Measurements from ENCODE around the gene MRPS9.

MRPS9 gene

GRCh38 chr2:105037572-105038382 lies at the start of gene MRPS9:
Gene MRPS9, plus strand, starts transcription at chr2:105038069. Its CDS starts 24 bp downstream, at chr2:105038093.
- Histone ChIP-seq H3K27me3 (ENCODE audit: control insufficient read depth, insufficient read depth, low read length) (no peaks in the 10 kb centered on the region), H3K4me1 (ENCODE audit: control insufficient read depth, insufficient read depth, low read length) (peaks cover 34% of the 10 kb centered on the region), H3K9me3 (ENCODE audit: control insufficient read depth, insufficient read depth, low read length) (no peaks in the 10 kb centered on the region), H3K4me3 (ENCODE audit: low read depth, low read length) (peak within 1 kb of the TSS; percentile 94), H3K9ac (ENCODE audit: low read depth, low read length) (peak within 1 kb of the TSS; percentile 95), H3K27ac (ENCODE audit: low read depth, low read length) (peak within 1 kb of the TSS; percentile 97), H3K36me3 (ENCODE audit: control insufficient read depth, insufficient read depth, low read length) (peaks cover 7% of the 10 kb centered on the region; the same call in 1 of the 2 replicates)

GRCh38 chr2:105005181-105005951 lies 32.5 kb upstream of the MRPS9 start:
- H3K4me3 ChIP-seq (ENCODE audit: low read depth, low read length), result no peak overlapping the region
- peak overlapping the region; percentile 81 for H3K27ac ChIP-seq (ENCODE audit: low read depth, low read length)
- peaks cover 9% of the 10 kb centered on the region for H3K4me1 ChIP-seq (ENCODE audit: control insufficient read depth, insufficient read depth, low read length)
- no peaks in the 10 kb centered on the region for H3K27me3 ChIP-seq (ENCODE audit: control insufficient read depth, insufficient read depth, low read length)
- no peaks in the 10 kb centered on the region for H3K36me3 ChIP-seq (ENCODE audit: control insufficient read depth, insufficient read depth, low read length)
- H3K9me3 ChIP-seq (ENCODE audit: control insufficient read depth, insufficient read depth, low read length), result peaks cover 16% of the 10 kb centered on the region
- H3K9ac ChIP-seq (ENCODE audit: low read depth, low read length), result no peak overlapping the region

- Histone ChIP-seq H3K27ac (ENCODE audit: low read depth, low read length) (no peak overlapping the region), H3K27me3 (ENCODE audit: control insufficient read depth, insufficient read depth, low read length) (no peaks in the 10 kb centered on the region)
Measured at GRCh38 chr2:105007367-105007766, 30.5 kb upstream of the MRPS9 start.

GRCh38 chr2:105032476-105032875 lies 5.4 kb upstream of the MRPS9 start:
- Histone ChIP-seq H3K27ac (ENCODE audit: low read depth, low read length) (no peak overlapping the region), H3K9me3 (ENCODE audit: control insufficient read depth, insufficient read depth, low read length) (no peaks in the 10 kb centered on the region), H3K27me3 (ENCODE audit: control insufficient read depth, insufficient read depth, low read length) (no peaks in the 10 kb centered on the region), H3K4me3 (ENCODE audit: low read depth, low read length) (no peak overlapping the region), H3K9ac (ENCODE audit: low read depth, low read length) (no peak overlapping the region), H3K4me1 (ENCODE audit: control insufficient read depth, insufficient read depth, low read length) (0 out of 2 replicates have a peak, but pooled peaks cover 4% of the 10 kb centered on the region), H3K36me3 (ENCODE audit: control insufficient read depth, insufficient read depth, low read length) (no peaks in the 10 kb centered on the region)

More at GRCh38 chr2:105007367-105007766, 30.5 kb upstream of the MRPS9 start:
- Histone ChIP-seq H3K36me3 (ENCODE audit: control insufficient read depth, insufficient read depth, low read length) (no peaks in the 10 kb centered on the region), H3K9me3 (ENCODE audit: control insufficient read depth, insufficient read depth, low read length) (peaks cover 16% of the 10 kb centered on the region), H3K4me3 (ENCODE audit: low read depth, low read length) (no peak overlapping the region), H3K9ac (ENCODE audit: low read depth, low read length) (no peak overlapping the region), H3K4me1 (ENCODE audit: control insufficient read depth, insufficient read depth, low read length) (peaks cover 9% of the 10 kb centered on the region)

- H3K27me3 ChIP-seq (ENCODE audit: control insufficient read depth, insufficient read depth, low read length), result no peaks in the 10 kb centered on the region
- H3K27ac ChIP-seq (ENCODE audit: low read depth, low read length), result no peak overlapping the region
- H3K36me3 ChIP-seq (ENCODE audit: control insufficient read depth, insufficient read depth, low read length), result no peaks in the 10 kb centered on the region
- H3K4me1 ChIP-seq (ENCODE audit: control insufficient read depth, insufficient read depth, low read length), result peaks cover 7% of the 10 kb centered on the region; the same call in 1 of the 2 replicates
- H3K4me3 ChIP-seq (ENCODE audit: low read depth, low read length), result no peak overlapping the region
- no peak overlapping the region for H3K9ac ChIP-seq (ENCODE audit: low read depth, low read length)
- H3K9me3 ChIP-seq (ENCODE audit: control insufficient read depth, insufficient read depth, low read length), result no peaks in the 10 kb centered on the region
Measured at GRCh38 chr2:105034170-105034569, 3.7 kb upstream of the MRPS9 start.

GRCh38 chr2:105038383-105039061 lies 653 bp downstream of the MRPS9 start:
- Histone ChIP-seq H3K4me3 (ENCODE audit: low read depth, low read length) (peak overlapping the region; percentile 94), H3K9ac (ENCODE audit: low read depth, low read length) (peak overlapping the region; percentile 95), H3K4me1 (ENCODE audit: control insufficient read depth, insufficient read depth, low read length) (peaks cover 34% of the 10 kb centered on the region), H3K36me3 (ENCODE audit: control insufficient read depth, insufficient read depth, low read length) (peaks cover 7% of the 10 kb centered on the region; the same call in 1 of the 2 replicates), H3K27me3 (ENCODE audit: control insufficient read depth, insufficient read depth, low read length) (no peaks in the 10 kb centered on the region), H3K27ac (ENCODE audit: low read depth, low read length) (peak overlapping the region; percentile 97), H3K9me3 (ENCODE audit: control insufficient read depth, insufficient read depth, low read length) (no peaks in the 10 kb centered on the region)

- H3K27ac ChIP-seq (ENCODE audit: low read depth, low read length), result no peak overlapping the region
- H3K36me3 ChIP-seq (ENCODE audit: control insufficient read depth, insufficient read depth, low read length), result peaks cover 7% of the 10 kb centered on the region; the same call in 1 of the 2 replicates
- H3K4me1 ChIP-seq (ENCODE audit: control insufficient read depth, insufficient read depth, low read length), result peaks cover 34% of the 10 kb centered on the region
- no peak overlapping the region; the same call in 1 of the 2 replicates for H3K4me3 ChIP-seq (ENCODE audit: low read depth, low read length)
- H3K9ac ChIP-seq (ENCODE audit: low read depth, low read length), result no peak overlapping the region
- no peaks in the 10 kb centered on the region for H3K9me3 ChIP-seq (ENCODE audit: control insufficient read depth, insufficient read depth, low read length)
- no peaks in the 10 kb centered on the region for H3K27me3 ChIP-seq (ENCODE audit: control insufficient read depth, insufficient read depth, low read length)
Measured at GRCh38 chr2:105039559-105039958, 1.7 kb downstream of the MRPS9 start.

GRCh38 chr2:105042189-105042588 lies 4.3 kb downstream of the MRPS9 start:
- Histone ChIP-seq H3K9me3 (ENCODE audit: control insufficient read depth, insufficient read depth, low read length) (no peaks in the 10 kb centered on the region), H3K4me3 (ENCODE audit: low read depth, low read length) (no peak overlapping the region), H3K9ac (ENCODE audit: low read depth, low read length) (no peak overlapping the region), H3K27me3 (ENCODE audit: control insufficient read depth, insufficient read depth, low read length) (no peaks in the 10 kb centered on the region), H3K36me3 (ENCODE audit: control insufficient read depth, insufficient read depth, low read length) (peaks cover 9% of the 10 kb centered on the region; the same call in 1 of the 2 replicates), H3K27ac (ENCODE audit: low read depth, low read length) (peak overlapping the region; percentile 49), H3K4me1 (ENCODE audit: control insufficient read depth, insufficient read depth, low read length) (peaks cover 30% of the 10 kb centered on the region)

- Histone ChIP-seq H3K36me3 (ENCODE audit: control insufficient read depth, insufficient read depth, low read length) (peaks cover 34% of the 10 kb centered on the region), H3K4me1 (ENCODE audit: control insufficient read depth, insufficient read depth, low read length) (no peaks in the 10 kb centered on the region), H3K4me3 (ENCODE audit: low read depth, low read length) (no peak overlapping the region), H3K9ac (ENCODE audit: low read depth, low read length) (no peak overlapping the region), H3K9me3 (ENCODE audit: control insufficient read depth, insufficient read depth, low read length) (0 out of 2 replicates have a peak, but pooled peaks cover 3% of the 10 kb centered on the region), H3K27me3 (ENCODE audit: control insufficient read depth, insufficient read depth, low read length) (no peaks in the 10 kb centered on the region), H3K27ac (ENCODE audit: low read depth, low read length) (no peak overlapping the region)
Measured at GRCh38 chr2:105052773-105053172, 14.9 kb downstream of the MRPS9 start.

GRCh38 chr2:105055613-105056012 lies 17.7 kb downstream of the MRPS9 start:
- Histone ChIP-seq H3K4me3 (ENCODE audit: low read depth, low read length) (no peak overlapping the region), H3K9ac (ENCODE audit: low read depth, low read length) (no peak overlapping the region), H3K27me3 (ENCODE audit: control insufficient read depth, insufficient read depth, low read length) (no peaks in the 10 kb centered on the region), H3K9me3 (ENCODE audit: control insufficient read depth, insufficient read depth, low read length) (0 out of 2 replicates have a peak, but pooled peaks cover 3% of the 10 kb centered on the region), H3K27ac (ENCODE audit: low read depth, low read length) (no peak overlapping the region), H3K4me1 (ENCODE audit: control insufficient read depth, insufficient read depth, low read length) (no peaks in the 10 kb centered on the region), H3K36me3 (ENCODE audit: control insufficient read depth, insufficient read depth, low read length) (peaks cover 20% of the 10 kb centered on the region)

Data from HUES48 (cell line).